Adrenal gland (tissue), 12 donors: ENCODE data around the gene CD86. TPM values are rescaled to one million over a fixed set of nuclear protein-coding genes. Genes with fewer than 3 reads are reported as not detected.

Experiments used
- DNase-seq, 7 donors: peaks; one replicate each; pipeline ENCODE4 v3.0.0-alpha.2; 2019 to 2020
- H3K27ac ChIP-seq, 5 donors: fragments of 200-600 bp; sonication (generic) in 4 of 5; 1 replicate in 3 of 5; 2 replicates in 2 of 5; pipeline versions ENCODE4 v1.5.1 to v1.8.0; 2016 to 2020; ENCODE audit warnings: mild to moderate bottlenecking in 1 of 5
- H3K27me3 ChIP-seq: fragments of 200-600 bp; 2 replicates; pipeline ENCODE4 v1.8.0; 2021
- H3K36me3 ChIP-seq, 2 donors: fragments of 200-600 bp; replicated peaks in 1 of 2; 1 replicate in 1 of 2; 2 replicates in 1 of 2; pipeline versions ENCODE4 v1.5.1 to v1.8.0; 2018 to 2022
- H3K4me1 ChIP-seq, 2 donors: fragments of 200-600 bp; replicated peaks in 1 of 2; 1 replicate in 1 of 2; 2 replicates in 1 of 2; pipeline versions ENCODE4 v1.5.1 to v1.8.0; 2018 to 2021
- H3K4me3 ChIP-seq, 4 donors: fragments of 200-600 bp; sonication (generic) in 3 of 4; one replicate each; pipeline ENCODE4 v1.5.1; 2016 to 2018
- H3K9me3 ChIP-seq, 3 donors: fragments of 200-600 bp; sonication (generic) in 1 of 3; replicated peaks in 1 of 3; 1 replicate in 2 of 3; 2 replicates in 1 of 3; pipeline versions ENCODE4 v1.5.1 to v1.8.0; 2016 to 2021
- POLR2A ChIP-seq, 2 donors: fragments of 450-650 bp; IDR thresholded peaks; one replicate each; pipeline ENCODE4 v1.6.1; 2017; ENCODE audit warnings: antibody characterized with exemption in 2 of 2, mild to moderate bottlenecking in 2 of 2, moderate library complexity in 1 of 2
- WGBS, 4 donors: extraction: QIAGEN DNeasy Blood & Tissue Kit in 2 of 4; methylation state at CpG; one replicate each; pipeline versions ENCODE4 v1.1.5 to v1.1.7; 2013 to 2017; 5-methylcytosine and 5-hydroxymethylcytosine counted together
- intact Hi-C, 2 donors: fragments of 100-400 bp; cut with DNase I; formaldehyde crosslinking; loops; one replicate each; pipeline versions ENCODE4 v1.14.1 to v1.15.0; 2022 to 2023
- polyA plus RNA-seq, 3 donors: library from polyadenylated mRNA; stranded (reverse); fragments of 200-250 nt in 2 of 3; fragments of 350-450 nt in 1 of 3; fragmentation: Illumina TruSeq in 1 of 3; extraction: RNeasy Lipid Tissue Mini Kit (QIAGEN cat#74804) in 1 of 3; gene quantifications; one replicate each; pipeline ENCODE4 v1.2.3, GENCODE V29; 2013 to 2014
- total RNA-seq, 9 donors: library from RNA; depleted of rRNA in 4 of 9; stranded (reverse); fragments of >200 nt in 4 of 9; fragments of 120-200 nt in 1 of 9; fragmentation: NEBNext Ultra II Directional in 1 of 9; extraction: Animal tissue kit (Norgen Biotek cat#: 25700) in 1 of 9; gene quantifications; one replicate each; pipeline versions ENCODE4 v1.1.0 to v1.2.4, GENCODE V29; 2013 to 2023
- TF ChIP-seq, protein P1 (sequence below), 6 experiments: fragments of 450-650 bp in 4 of 6; fragments of 200-600 bp in 2 of 6; sonication (generic) in 1 of 6; IDR thresholded peaks; 1 replicate in 5 of 6; 2 replicates in 1 of 6; pipeline versions ENCODE4 v1.5.1 to v1.8.0; 2016 to 2021; ENCODE audit warnings: antibody characterized with exemption in 6 of 6, mild to moderate bottlenecking in 2 of 6, moderate library complexity in 1 of 6
- donor health status: healthy with polysubstance abuse.
- donor health status: Bipolar disorder and iron deficiency.
- donor health status: DM: yes; HTN: yes; CAD: no.
- donor health status: DM: no; HTN: no; CAD: no.
- donor health status: DM: no; HTN: no; CAD: no.
- donor health status: DM: yes; HTN: yes; CAD: no.

CD86 gene
- total and polyA plus RNA-seq, 12 donors, result 2.1 to 23.3 (median 8.9) TPM

DNA sequence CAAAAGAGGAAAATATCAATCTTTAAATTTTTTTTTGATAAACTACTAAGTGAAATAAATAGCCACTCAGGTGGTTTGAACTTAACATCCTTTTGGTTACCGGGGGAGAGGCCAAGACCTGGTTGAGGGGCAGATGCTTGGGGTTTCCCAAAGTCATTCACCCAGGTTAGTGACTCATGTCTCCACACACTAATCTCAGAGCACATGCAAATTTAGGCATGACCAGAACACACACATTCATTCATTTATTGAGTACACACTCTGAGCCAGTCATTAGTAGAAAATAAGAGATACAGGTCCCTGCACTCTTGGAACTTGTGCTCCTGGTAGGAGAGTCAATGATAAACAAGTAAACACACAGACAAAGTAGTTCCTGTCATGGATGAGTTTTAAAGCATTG is 40.4 kb upstream of the CD86 start:
- no peaks in the 10 kb centered on the region for H3K36me3 ChIP-seq
- no peaks in the 10 kb centered on the region for H3K27me3 ChIP-seq
- H3K4me3 ChIP-seq, result no peak overlapping the region
- no peak for DNase-seq
- no peaks in the 10 kb centered on the region for H3K9me3 ChIP-seq
- no peak for TF ChIP-seq POLR2A (IDR thresholded peaks at IDR 0.05)
- TF ChIP-seq, protein P1, sequence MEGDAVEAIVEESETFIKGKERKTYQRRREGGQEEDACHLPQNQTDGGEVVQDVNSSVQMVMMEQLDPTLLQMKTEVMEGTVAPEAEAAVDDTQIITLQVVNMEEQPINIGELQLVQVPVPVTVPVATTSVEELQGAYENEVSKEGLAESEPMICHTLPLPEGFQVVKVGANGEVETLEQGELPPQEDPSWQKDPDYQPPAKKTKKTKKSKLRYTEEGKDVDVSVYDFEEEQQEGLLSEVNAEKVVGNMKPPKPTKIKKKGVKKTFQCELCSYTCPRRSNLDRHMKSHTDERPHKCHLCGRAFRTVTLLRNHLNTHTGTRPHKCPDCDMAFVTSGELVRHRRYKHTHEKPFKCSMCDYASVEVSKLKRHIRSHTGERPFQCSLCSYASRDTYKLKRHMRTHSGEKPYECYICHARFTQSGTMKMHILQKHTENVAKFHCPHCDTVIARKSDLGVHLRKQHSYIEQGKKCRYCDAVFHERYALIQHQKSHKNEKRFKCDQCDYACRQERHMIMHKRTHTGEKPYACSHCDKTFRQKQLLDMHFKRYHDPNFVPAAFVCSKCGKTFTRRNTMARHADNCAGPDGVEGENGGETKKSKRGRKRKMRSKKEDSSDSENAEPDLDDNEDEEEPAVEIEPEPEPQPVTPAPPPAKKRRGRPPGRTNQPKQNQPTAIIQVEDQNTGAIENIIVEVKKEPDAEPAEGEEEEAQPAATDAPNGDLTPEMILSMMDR (IDR thresholded peaks at IDR 0.05), result no peak
- 70 to 100% (median 91%) methylated on average over 1 of the region's 1 CpG for WGBS, 4 donors
- no peak overlapping the region for H3K27ac ChIP-seq
- intact Hi-C loops, result no loop called here
- H3K4me1 ChIP-seq, result no peaks in the 10 kb centered on the region

DNA sequence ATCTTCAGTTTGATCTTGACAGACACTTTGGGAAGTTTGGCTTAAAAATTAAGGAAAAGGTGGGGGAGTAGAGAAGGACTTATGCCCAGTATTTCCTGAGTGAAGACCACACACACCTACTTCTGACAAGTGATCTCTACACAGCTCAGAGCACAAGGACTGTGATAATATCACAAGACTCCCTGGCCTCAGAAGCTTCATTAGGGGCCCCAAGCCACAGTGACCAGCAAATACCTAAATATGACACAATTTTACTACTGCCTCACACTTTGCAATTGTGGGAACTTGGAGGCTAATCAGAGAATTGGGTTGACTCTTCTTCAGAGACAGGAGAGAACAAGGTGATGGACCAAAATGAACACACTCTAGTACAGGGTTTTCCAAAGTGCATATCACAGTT is 35.7 kb upstream of the CD86 start:
- H3K4me3 ChIP-seq, result no peak overlapping the region
- no peaks in the 10 kb centered on the region for H3K4me1 ChIP-seq
- H3K9me3 ChIP-seq, result no peaks in the 10 kb centered on the region
- peaks cover 8% of the 10 kb centered on the region for H3K27me3 ChIP-seq
- no peak for DNase-seq
- no peak overlapping the region for H3K27ac ChIP-seq
- no peak for TF ChIP-seq POLR2A (IDR thresholded peaks at IDR 0.05)
- TF ChIP-seq, protein P1 (IDR thresholded peaks at IDR 0.05), result no peak
- no peaks in the 10 kb centered on the region for H3K36me3 ChIP-seq
- intact Hi-C loops, result no loop called here

DNA sequence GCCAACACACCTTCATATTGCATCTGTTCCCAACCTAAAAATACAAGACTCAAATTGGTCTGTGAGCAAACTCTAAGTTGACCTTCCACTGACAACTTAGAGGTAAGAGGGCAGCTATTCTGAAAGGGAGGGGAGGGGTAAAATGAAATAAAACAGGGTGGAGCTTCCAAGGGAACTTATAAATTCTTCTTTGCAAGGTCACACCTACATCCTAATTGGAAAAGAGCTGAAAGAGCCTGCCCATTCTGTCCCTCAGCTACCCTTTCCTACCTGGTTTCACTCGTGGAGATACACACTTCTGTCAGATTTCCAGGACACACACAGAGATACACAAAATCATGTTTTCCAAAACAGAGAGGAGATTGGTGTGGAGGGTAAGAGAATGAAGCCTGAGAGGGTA is 34.1 kb upstream of the CD86 start:
- no peaks in the 10 kb centered on the region for H3K4me1 ChIP-seq
- H3K4me3 ChIP-seq, result no peak overlapping the region
- H3K9me3 ChIP-seq, result no peaks in the 10 kb centered on the region
- H3K27me3 ChIP-seq, result peaks cover 8% of the 10 kb centered on the region
- H3K36me3 ChIP-seq, result no peaks in the 10 kb centered on the region
- TF ChIP-seq, protein P1 (IDR thresholded peaks at IDR 0.05), result no peak
- no peak overlapping the region for H3K27ac ChIP-seq
- no peak for DNase-seq
- intact Hi-C loops, result no loop called here
- 62 to 67% (median 63%) methylated on average over 1 of the region's 1 CpG for WGBS, 4 donors

DNA sequence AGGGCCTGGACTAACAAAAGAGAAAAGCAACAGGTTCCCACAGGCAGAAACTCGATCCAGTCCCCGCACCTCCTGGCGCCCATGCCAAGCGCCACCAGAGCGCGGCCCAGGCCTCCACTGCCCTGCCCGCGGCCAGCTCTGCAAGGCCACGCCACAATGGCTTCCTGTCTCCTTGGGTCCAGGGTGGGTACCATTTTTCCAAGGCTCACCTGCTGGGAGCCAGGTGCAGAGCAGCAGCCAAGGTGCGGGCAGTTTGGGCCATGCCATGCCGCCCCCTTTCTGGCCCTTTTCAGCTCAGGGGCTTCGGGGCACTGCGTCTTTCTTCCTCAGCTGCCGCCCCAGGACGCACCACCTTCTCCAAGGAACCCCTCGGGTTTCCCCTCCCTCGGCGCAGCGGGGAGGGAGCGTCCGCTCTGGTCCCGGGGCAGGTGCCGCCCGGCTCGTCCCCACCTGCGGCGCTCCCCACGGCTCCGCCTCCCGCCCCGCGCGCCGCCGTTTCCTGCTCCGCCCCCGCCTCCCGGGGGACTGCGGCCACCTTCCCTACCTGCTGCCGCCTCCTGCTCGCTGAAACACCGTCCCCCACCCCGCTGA is 33.3 kb upstream of the CD86 start, which contains the start of gene ILDR1:
TSS of gene ILDR1 (minus strand) at position 437 of the 591 bp plus-strand sequence. CDS start at position 267, 170 bp downstream.
- Histone ChIP-seq H3K4me1 (no peaks in the 10 kb centered on the region), H3K4me3 (peak within 1 kb of the TSS in 2 of 4 donors; percentile 31 to 51), H3K27ac (no peak within 1 kb of the TSS), H3K9me3 (no peaks in the 10 kb centered on the region), H3K27me3 (peaks cover 8% of the 10 kb centered on the region), H3K36me3 (no peaks in the 10 kb centered on the region)
- intact Hi-C loops, result no loop called here
- 4 to 15% (median 12%) methylated on average over 14 to 43 of the region's 43 CpGs for WGBS, 4 donors
- no peak for DNase-seq
- TF ChIP-seq POLR2A (IDR thresholded peaks at IDR 0.05), result no peak
- TF ChIP-seq, protein P1 (IDR thresholded peaks at IDR 0.05), result no peak
